Naive thymus-derived CD4-positive, alpha-beta T cell (primary cell): ENCODE measurements around the gene SLC7A10. TPM values are rescaled to one million over a fixed set of nuclear protein-coding genes. Genes with fewer than 3 reads are reported as not detected.

Source experiments
- ATAC-seq: fragments of 150-1000 bp; cut with Tn5 transposase; 2 replicates; pipeline ENCODE4 v1.10.0; 2021; ENCODE audit warnings: mild to moderate bottlenecking, moderate library complexity
- CTCF ChIA-PET: fragments of 350-600 bp; sonication (Branson Sonifier 250); formaldehyde crosslinking; loops from one replicate; lab custom pipeline; 2021; ENCODE audit warnings: antibody characterized with exemption; lab: Charles Lee
- POLR2A ChIA-PET: fragments of 350-600 bp; sonication (Branson Sonifier 250); formaldehyde crosslinking; loops from one replicate; lab custom pipeline; 2021; ENCODE audit warnings: antibody characterized with exemption, inconsistent platforms; lab: Charles Lee
- DNase-seq, 9 donors: peaks; one replicate each; pipeline versions ENCODE4 v3.0.0 to v3.0.0-alpha.2; 2020 to 2022; ENCODE audit warnings: mixed read lengths in 1 of 9
- H3K27ac ChIP-seq: one replicate; pipeline ENCODE4 v1.7.0; 2013; ENCODE audit warnings: mild to moderate bottlenecking, low read depth, low read length, moderate library complexity
- H3K27me3 ChIP-seq, 2 donors: one replicate each; pipeline ENCODE4 v1.7.0; 2013; ENCODE audit warnings: low read length in 2 of 2, mild to moderate bottlenecking in 2 of 2, moderate library complexity in 2 of 2; ENCODE audit not compliant: control insufficient read depth in 2 of 2, insufficient read depth in 2 of 2
- H3K36me3 ChIP-seq, 3 experiments: 1 replicate in 2 of 3; 2 replicates in 1 of 3; pipeline ENCODE4 v1.7.0; 2013; ENCODE audit warnings: low read length in 3 of 3, mild to moderate bottlenecking in 3 of 3, moderate library complexity in 1 of 3; ENCODE audit not compliant: insufficient read depth in 3 of 3, control insufficient read depth in 2 of 3
- H3K4me1 ChIP-seq, 2 donors: one replicate each; pipeline ENCODE4 v1.7.0; 2013; ENCODE audit warnings: low read length in 2 of 2, mild to moderate bottlenecking in 2 of 2, moderate library complexity in 1 of 2; ENCODE audit not compliant: control insufficient read depth in 2 of 2, insufficient read depth in 2 of 2
- H3K4me3 ChIP-seq: 2 replicates; pipeline ENCODE4 v1.7.0; 2013; ENCODE audit warnings: mild to moderate bottlenecking, low read length
- H3K9me3 ChIP-seq, 3 experiments: 1 replicate in 2 of 3; 2 replicates in 1 of 3; pipeline ENCODE4 v1.7.0; 2013; ENCODE audit warnings: low read length in 3 of 3; ENCODE audit not compliant: control insufficient read depth in 2 of 3
- H3K27ac Mint-ChIP-seq, 9 donors: one replicate each; pipeline ENCODE4 v1.8.0; 2020 to 2022; ENCODE audit warnings: mixed read lengths in 9 of 9, mild to moderate bottlenecking in 8 of 9, moderate library complexity in 5 of 9, inconsistent platforms in 2 of 9
- H3K27me3 Mint-ChIP-seq, 5 donors: one replicate each; pipeline ENCODE4 v1.8.0; 2021 to 2022; ENCODE audit warnings: mixed read lengths in 5 of 5, mild to moderate bottlenecking in 1 of 5
- H3K36me3 Mint-ChIP-seq, 5 donors: one replicate each; pipeline ENCODE4 v1.8.0; 2020 to 2022; ENCODE audit warnings: mixed read lengths in 5 of 5, mild to moderate bottlenecking in 3 of 5, inconsistent platforms in 1 of 5
- H3K4me1 Mint-ChIP-seq, 7 donors: one replicate each; pipeline ENCODE4 v1.8.0; 2020 to 2022; ENCODE audit warnings: mixed read lengths in 7 of 7, mild to moderate bottlenecking in 3 of 7, inconsistent platforms in 1 of 7
- H3K4me3 Mint-ChIP-seq, 10 donors: one replicate each; pipeline ENCODE4 v1.8.0; 2020 to 2022; ENCODE audit warnings: mild to moderate bottlenecking in 10 of 10, mixed read lengths in 10 of 10, moderate library complexity in 6 of 10, inconsistent platforms in 2 of 10
- H3K9me3 Mint-ChIP-seq, 11 donors: one replicate each; pipeline ENCODE4 v1.8.0; 2020 to 2022; ENCODE audit warnings: mixed read lengths in 11 of 11, mild to moderate bottlenecking in 4 of 11, inconsistent platforms in 1 of 11, moderate library complexity in 1 of 11
- intact Hi-C, 2 donors: fragments of 100-400 bp; cut with micrococcal nuclease; formaldehyde crosslinking; loops; one replicate each; pipeline ENCODE4 v1.15.1; 2023
- polyA plus RNA-seq, 2 donors: library from polyadenylated mRNA; unstranded; fragments of 300-500 nt; fragmentation: Illumina TruSeq; gene quantifications; one replicate each; pipeline ENCODE4 v1.2.3, GENCODE V29; 2021
- total RNA-seq, 6 experiments: library from RNA in 5 of 6; stranded (reverse) in 5 of 6; gene quantifications; 1 replicate in 5 of 6; 2 replicates in 1 of 6; pipeline ENCODE4 v1.2.3 and lab custom pipeline; 2021 to 2026

SLC7A10 gene
- total and polyA plus RNA-seq, 7 experiments from 2014 or later, result not detected

GRCh38 chr19:33261511-33262189 is 36.0 kb upstream of the SLC7A10 start:
- no peaks in the 10 kb centered on the region for H3K36me3 Mint-ChIP-seq
- Histone ChIP-seq H3K4me1 (peaks cover 0 to 7% of the 10 kb centered on the region in 2 donors), H3K4me3 (no peak overlapping the region), H3K9me3 (no peaks in the 10 kb centered on the region), H3K27me3 (no peaks in the 10 kb centered on the region), H3K27ac (no peak overlapping the region), H3K36me3 (no peaks in the 10 kb centered on the region)
- intact Hi-C loops, result no loop called here
- H3K4me3 Mint-ChIP-seq, result peak overlapping the region in 2 of 10 donors; percentile 3 to 4
- no peak for ATAC-seq
- ChIA-PET POLR2A (no interaction called here), CTCF (no interaction called here)
- no peak overlapping the region for H3K27ac Mint-ChIP-seq
- H3K4me1 Mint-ChIP-seq, result peaks cover 0 to 14% (median 6%) of the 10 kb centered on the region in 7 donors
- no peak for DNase-seq
- H3K9me3 Mint-ChIP-seq, result peaks cover 0 to 16% (median 6%) of the 10 kb centered on the region in 11 donors
- H3K27me3 Mint-ChIP-seq, result peaks cover 5 to 32% (median 17%) of the 10 kb centered on the region in 5 donors

DNA sequence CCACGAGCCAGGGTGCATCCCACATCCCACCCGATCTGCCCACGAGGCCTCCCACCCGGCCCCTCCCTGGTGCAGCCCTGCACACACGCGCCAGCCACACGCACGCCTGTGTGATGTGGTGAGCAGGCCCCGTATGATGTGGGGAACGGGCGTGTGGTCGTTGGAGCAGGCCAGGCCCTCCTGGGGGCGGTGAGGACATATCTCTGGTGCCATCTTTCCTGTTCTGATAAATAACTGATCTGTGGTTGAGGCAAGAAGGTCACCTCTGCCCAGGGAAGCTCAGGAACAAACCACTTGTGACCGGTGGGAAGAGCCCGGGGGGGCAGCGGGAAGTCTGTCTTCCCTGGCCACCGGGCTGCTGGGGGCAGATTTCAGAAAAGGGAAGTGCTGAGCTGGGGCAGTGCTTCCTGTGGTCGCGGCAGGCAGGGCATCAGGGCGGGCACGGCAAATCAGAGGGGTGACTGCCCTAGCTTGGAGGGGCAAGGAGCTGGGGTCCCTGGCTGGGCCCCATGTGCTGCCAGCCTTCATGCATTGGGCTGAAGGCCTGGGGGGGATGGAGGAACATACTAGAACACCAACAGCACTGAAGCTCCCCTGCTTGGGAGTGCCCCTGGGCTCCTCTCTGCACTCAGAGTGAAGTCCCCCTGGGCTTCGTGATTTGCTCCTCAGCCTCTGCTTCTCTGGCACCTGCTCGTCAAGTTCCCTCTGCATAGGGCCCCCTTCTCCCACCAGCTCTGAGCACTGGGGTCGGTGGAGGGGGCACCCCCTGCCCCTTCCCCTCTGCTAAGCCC is 35.2 kb upstream of the SLC7A10 start:
- Histone ChIP-seq H3K27ac (no peak overlapping the region), H3K4me3 (no peak overlapping the region), H3K36me3 (no peaks in the 10 kb centered on the region), H3K9me3 (no peaks in the 10 kb centered on the region), H3K27me3 (no peaks in the 10 kb centered on the region), H3K4me1 (peaks cover 0 to 7% of the 10 kb centered on the region in 2 donors)
- Mint-ChIP-seq H3K4me1 (peaks cover 0 to 14% (median 6%) of the 10 kb centered on the region in 7 donors), H3K4me3 (peak overlapping the region in 2 of 10 donors; percentile 29 to 61), H3K27ac (no peak overlapping the region), H3K27me3 (peaks cover 5 to 32% (median 17%) of the 10 kb centered on the region in 5 donors), H3K9me3 (peaks cover 0 to 16% (median 6%) of the 10 kb centered on the region in 11 donors), H3K36me3 (no peaks in the 10 kb centered on the region)
- intact Hi-C loops, result no loop called here
- ChIA-PET POLR2A (no interaction called here), CTCF (no interaction called here)
- peak; percentile 62 for ATAC-seq
- no peak for DNase-seq

DNA sequence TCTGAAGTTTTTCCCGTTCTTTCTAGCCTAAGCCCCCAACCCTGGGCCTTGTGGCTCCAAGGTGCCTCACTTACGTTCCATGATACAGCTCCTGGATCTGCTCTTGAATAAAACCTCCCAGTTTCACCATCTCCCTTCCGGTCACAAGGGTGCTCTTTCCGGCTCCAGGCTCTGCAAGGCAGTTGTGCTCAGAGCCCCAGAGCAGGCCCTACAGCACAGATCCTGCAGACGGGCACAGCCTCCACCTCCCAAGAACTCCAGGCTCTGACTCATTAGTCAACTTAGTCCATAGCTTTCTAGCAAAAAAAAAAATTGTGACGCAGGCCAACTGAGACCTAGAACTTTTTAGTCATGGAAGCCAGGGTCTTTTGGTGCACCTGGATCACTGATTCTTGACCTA is 33.9 kb upstream of the SLC7A10 start:
- ChIA-PET CTCF (no interaction called here), POLR2A (no interaction called here)
- Mint-ChIP-seq H3K4me3 (no peak overlapping the region), H3K36me3 (no peaks in the 10 kb centered on the region), H3K9me3 (peaks cover 0 to 16% (median 6%) of the 10 kb centered on the region in 11 donors), H3K27ac (no peak overlapping the region), H3K27me3 (peaks cover 5 to 31% (median 17%) of the 10 kb centered on the region in 5 donors), H3K4me1 (peaks cover 0 to 14% (median 6%) of the 10 kb centered on the region in 7 donors)
- no peak overlapping the region for H3K4me3 ChIP-seq
- H3K9me3 ChIP-seq, result no peaks in the 10 kb centered on the region
- intact Hi-C loops, result no loop called here
- ATAC-seq (peak; percentile 67), DNase-seq (no peak)
- no peaks in the 10 kb centered on the region for H3K27me3 ChIP-seq
- no peak overlapping the region for H3K27ac ChIP-seq
- no peaks in the 10 kb centered on the region for H3K36me3 ChIP-seq
- peaks cover 0 to 7% of the 10 kb centered on the region in 2 donors for H3K4me1 ChIP-seq

DNA sequence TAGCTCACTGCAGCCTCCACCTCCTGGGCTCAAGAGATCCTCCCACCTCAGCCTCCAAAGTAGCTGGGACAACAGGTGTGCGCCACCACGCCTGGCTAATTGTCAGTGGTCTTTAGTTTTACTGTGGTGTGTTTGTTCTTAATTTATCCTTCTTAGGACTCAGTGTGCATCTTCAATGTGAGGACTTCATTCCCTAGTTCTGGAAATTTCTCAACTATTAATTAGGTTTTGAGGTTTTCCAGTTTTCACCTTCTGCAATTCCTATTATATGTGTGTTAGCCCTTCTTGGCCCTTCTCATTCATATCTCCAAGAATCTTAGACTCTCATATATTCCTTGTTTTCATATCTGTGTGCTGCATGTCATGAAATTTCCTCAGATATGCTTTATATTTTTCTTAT is 32.2 kb upstream of the SLC7A10 start:
- H3K4me1 ChIP-seq, result peaks cover 0 to 7% of the 10 kb centered on the region in 2 donors
- Mint-ChIP-seq H3K4me1 (peaks cover 0 to 11% (median 6%) of the 10 kb centered on the region in 7 donors), H3K4me3 (no peak overlapping the region), H3K27ac (no peak overlapping the region), H3K9me3 (peaks cover 0 to 16% (median 6%) of the 10 kb centered on the region in 11 donors), H3K27me3 (peaks cover 0 to 27% (median 16%) of the 10 kb centered on the region in 5 donors), H3K36me3 (no peaks in the 10 kb centered on the region)
- no peak for ATAC-seq
- intact Hi-C loops, result no loop called here
- H3K27me3 ChIP-seq, result no peaks in the 10 kb centered on the region
- H3K27ac ChIP-seq, result no peak overlapping the region
- no peak overlapping the region for H3K4me3 ChIP-seq
- DNase-seq, result no peak
- CTCF ChIA-PET, result interaction anchor here (1.2 kb wide), 1 partner anchor 14 kb away, joined by 3 read pairs; no protein-coding TSS in a partner anchor
- POLR2A ChIA-PET, result no interaction called here
- no peaks in the 10 kb centered on the region for H3K36me3 ChIP-seq
- no peaks in the 10 kb centered on the region for H3K9me3 ChIP-seq

DNA sequence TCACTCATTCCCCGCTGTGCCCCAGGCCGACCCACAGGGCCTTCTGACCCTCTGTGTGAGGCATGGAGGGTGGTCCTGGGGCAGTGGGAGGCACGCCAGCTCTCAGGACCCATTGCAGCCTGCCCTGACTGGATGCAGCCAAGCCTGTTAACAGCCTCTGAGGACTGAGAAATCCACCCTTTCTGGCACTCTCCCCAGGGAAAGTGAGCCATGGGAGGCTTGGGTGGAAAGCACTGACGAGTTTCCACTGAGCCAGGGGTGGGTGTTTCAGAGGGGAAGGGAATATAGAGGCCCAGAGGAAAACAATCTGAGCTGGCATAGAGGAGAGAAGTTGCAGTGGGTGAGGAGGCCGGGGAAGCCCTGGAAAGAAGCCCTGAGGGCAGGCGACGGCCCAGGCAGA is 30.6 kb upstream of the SLC7A10 start:
- DNase-seq, result no peak
- ChIA-PET CTCF (interaction anchor here (0.7 kb wide), 2 partner anchors 122 to 772 kb away, joined by 3 to 5 read pairs; no protein-coding TSS in a partner anchor), POLR2A (no interaction called here)
- H3K4me1 Mint-ChIP-seq, result peaks cover 0 to 6% (median 4%) of the 10 kb centered on the region in 7 donors
- H3K4me3 Mint-ChIP-seq, result no peak overlapping the region
- no peak overlapping the region for H3K27ac Mint-ChIP-seq
- no peaks in the 10 kb centered on the region for H3K36me3 Mint-ChIP-seq
- ATAC-seq, result no peak
- peaks cover 0 to 7% of the 10 kb centered on the region in 2 donors for H3K4me1 ChIP-seq
- H3K9me3 Mint-ChIP-seq, result peaks cover 0 to 16% (median 6%) of the 10 kb centered on the region in 11 donors
- intact Hi-C loops, result no loop called here
- no peak overlapping the region for H3K27ac ChIP-seq
- no peaks in the 10 kb centered on the region for H3K9me3 ChIP-seq
- H3K27me3 Mint-ChIP-seq, result peaks cover 0 to 16% (median 6%) of the 10 kb centered on the region in 5 donors
- no peaks in the 10 kb centered on the region for H3K27me3 ChIP-seq
- H3K36me3 ChIP-seq, result no peaks in the 10 kb centered on the region
- no peak overlapping the region for H3K4me3 ChIP-seq

GRCh38 chr19:33255781-33256180 is 30.1 kb upstream of the SLC7A10 start:
- H3K27me3 Mint-ChIP-seq, result peaks cover 0 to 13% (median 6%) of the 10 kb centered on the region in 5 donors
- no peak overlapping the region for H3K27ac Mint-ChIP-seq

More at GRCh38 chr19:33255781-33256180, 30.1 kb upstream of the SLC7A10 start:
- H3K9me3 Mint-ChIP-seq, result peaks cover 0 to 16% (median 6%) of the 10 kb centered on the region in 11 donors
- ChIA-PET POLR2A (no interaction called here), CTCF (interaction anchor here (0.7 kb wide), 1 partner anchor 773 kb away, joined by 3 read pairs; no protein-coding TSS in a partner anchor)
- Histone ChIP-seq H3K4me1 (peaks cover 0 to 5% of the 10 kb centered on the region in 2 donors), H3K27ac (no peak overlapping the region), H3K9me3 (no peaks in the 10 kb centered on the region), H3K27me3 (no peaks in the 10 kb centered on the region), H3K4me3 (no peak overlapping the region), H3K36me3 (no peaks in the 10 kb centered on the region)
- no peaks in the 10 kb centered on the region for H3K36me3 Mint-ChIP-seq
- no peak for DNase-seq
- H3K4me1 Mint-ChIP-seq, result peaks cover 0 to 3% (median 2%) of the 10 kb centered on the region in 7 donors
- no peak for ATAC-seq
- intact Hi-C loops, result no loop called here
- no peak overlapping the region for H3K4me3 Mint-ChIP-seq
